Hepatocyte (in vitro differentiated cells): ENCODE results near the gene KRTAP9-8. TPM values are rescaled to one million over a fixed set of nuclear protein-coding genes. Genes with fewer than 3 reads are reported as not detected.

Source experiments
- DNase-seq: peaks from one replicate; pipeline ENCODE4 v3.0.0-alpha.2; 2016; ENCODE audit warnings: low spot score
- H2AFZ ChIP-seq: fragments of 200-600 bp; sonication (generic); 2 replicates; pipeline ENCODE4 v1.6.0; 2016; ENCODE audit warnings: antibody characterized with exemption, mild to moderate bottlenecking
- H3K27ac ChIP-seq: fragments of 200-600 bp; sonication (generic); 2 replicates; pipeline ENCODE4 v1.5.1; 2016; ENCODE audit warnings: mild to moderate bottlenecking
- H3K27me3 ChIP-seq: fragments of 200-600 bp; sonication (generic); 2 replicates; pipeline ENCODE4 v1.6.1; 2016
- H3K36me3 ChIP-seq: fragments of 200-600 bp; sonication (generic); replicated peaks from 2 replicates; pipeline ENCODE4 v1.5.1; 2016; ENCODE audit warnings: low read depth; ENCODE audit not compliant: insufficient read depth
- H3K4me1 ChIP-seq: fragments of 200-600 bp; sonication (generic); 2 replicates; pipeline ENCODE4 v1.5.1; 2016; ENCODE audit warnings: mild to moderate bottlenecking, moderate library complexity; ENCODE audit not compliant: insufficient read depth
- H3K4me2 ChIP-seq: fragments of 200-600 bp; sonication (generic); 2 replicates; pipeline ENCODE4 v1.6.0; 2016
- H3K4me3 ChIP-seq: fragments of 200-600 bp; sonication (generic); 2 replicates; pipeline ENCODE4 v1.5.1; 2016; ENCODE audit warnings: mild to moderate bottlenecking
- H3K79me2 ChIP-seq: fragments of 200-600 bp; sonication (generic); 2 replicates; pipeline ENCODE4 v1.6.0; 2017; ENCODE audit warnings: mild to moderate bottlenecking
- H3K9me2 ChIP-seq: fragments of 200-600 bp; sonication (generic); replicated peaks from 2 replicates; pipeline ENCODE4 v1.6.0; 2017; ENCODE audit warnings: mild to moderate bottlenecking; ENCODE audit not compliant: insufficient read depth
- H3K9me3 ChIP-seq: fragments of 200-600 bp; sonication (generic); 2 replicates; pipeline ENCODE4 v1.5.1; 2016; ENCODE audit warnings: low read depth, mild to moderate bottlenecking
- H4K20me1 ChIP-seq: fragments of 200-600 bp; sonication (generic); 2 replicates; pipeline ENCODE4 v1.6.0; 2016; ENCODE audit warnings: mild to moderate bottlenecking; ENCODE audit not compliant: insufficient read depth, poor library complexity, severe bottlenecking
- EZH2 ChIP-seq: fragments of 200-600 bp; sonication (generic); IDR thresholded peaks from 2 replicates; pipeline ENCODE4 v1.6.1; 2016; ENCODE audit warnings: antibody characterized with exemption, mild to moderate bottlenecking, borderline replicate concordance
- EZH2phosphoT487 ChIP-seq: fragments of 200-600 bp; sonication (generic); IDR thresholded peaks from one replicate; pipeline ENCODE4 v1.6.1; 2018; ENCODE audit warnings: antibody characterized with exemption, mild to moderate bottlenecking, low read depth, moderate library complexity; ENCODE audit not compliant: unreplicated experiment, severe bottlenecking
- WGBS: methylation state at CpG from one replicate; pipeline ENCODE4 v1.1.6; 2016; ENCODE audit warnings: low lambda C conversion rate; ENCODE audit errors: missing lambda C conversion rate; 5-methylcytosine and 5-hydroxymethylcytosine counted together
- polyA plus RNA-seq: library from polyadenylated mRNA; unstranded; fragments of >200 nt; fragmentation: Nextera tagmentation; extraction: Ambion mirVana; gene quantifications from 2 replicates; pipeline ENCODE4 v1.2.1, GENCODE V29; 2016
- total RNA-seq: library from RNA; depleted of rRNA; stranded (reverse); fragments of >200 nt; gene quantifications from 2 replicates; pipeline ENCODE4 v1.2.3, GENCODE V29; 2014
- TF ChIP-seq, protein P1 (sequence below): fragments of 200-600 bp; sonication (generic); IDR thresholded peaks from 2 replicates; pipeline ENCODE4 v1.5.1; 2016; ENCODE audit warnings: antibody characterized with exemption, mild to moderate bottlenecking; ENCODE audit not compliant: poor library complexity

KRTAP9-8 gene
- total and polyA plus RNA-seq, 2 experiments from 2014 or later = not detected

DNA sequence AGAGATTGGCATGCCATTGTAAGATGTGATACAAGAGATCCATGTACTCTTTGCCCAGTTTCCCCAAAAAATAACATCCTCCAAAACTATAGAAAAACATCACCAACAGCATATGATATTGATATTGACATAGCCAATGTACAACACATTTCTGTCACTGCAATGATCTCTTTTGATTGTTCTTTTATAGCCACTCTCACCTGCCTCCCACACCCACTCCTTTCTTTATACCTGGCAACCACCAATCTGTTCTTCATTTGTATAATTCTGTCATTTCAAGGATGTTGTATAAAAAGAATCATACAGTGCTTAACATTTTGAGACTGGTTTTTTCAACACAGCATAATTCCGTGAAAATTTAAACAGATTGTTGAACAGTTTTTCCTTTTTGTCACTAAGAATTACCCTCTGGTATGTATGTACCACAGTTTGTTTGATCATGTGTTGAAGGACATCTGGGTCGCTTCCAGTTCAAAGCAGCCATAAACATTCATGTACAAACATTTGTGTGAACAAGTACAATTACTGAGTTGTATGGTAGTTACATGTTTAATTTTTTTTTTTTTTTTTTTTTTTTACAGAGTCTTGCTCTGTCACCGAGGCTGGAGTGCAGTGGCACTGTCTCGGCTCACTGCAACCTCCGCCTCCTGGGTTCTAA lies 38.2 kb upstream of the KRTAP9-8 start:
- Histone ChIP-seq H3K9me2 (no peaks in the 10 kb centered on the region), H3K27me3 (no peaks in the 10 kb centered on the region), H2AFZ (no peak overlapping the region), H3K4me3 (no peak overlapping the region), H4K20me1 (no peaks in the 10 kb centered on the region), H3K9me3 (no peaks in the 10 kb centered on the region), H3K36me3 (no peaks in the 10 kb centered on the region), H3K79me2 (no peaks in the 10 kb centered on the region), H3K4me1 (no peaks in the 10 kb centered on the region), H3K4me2 (no peak overlapping the region), H3K27ac (no peak overlapping the region)
- DNase-seq = no peak
- TF ChIP-seq, protein P1, sequence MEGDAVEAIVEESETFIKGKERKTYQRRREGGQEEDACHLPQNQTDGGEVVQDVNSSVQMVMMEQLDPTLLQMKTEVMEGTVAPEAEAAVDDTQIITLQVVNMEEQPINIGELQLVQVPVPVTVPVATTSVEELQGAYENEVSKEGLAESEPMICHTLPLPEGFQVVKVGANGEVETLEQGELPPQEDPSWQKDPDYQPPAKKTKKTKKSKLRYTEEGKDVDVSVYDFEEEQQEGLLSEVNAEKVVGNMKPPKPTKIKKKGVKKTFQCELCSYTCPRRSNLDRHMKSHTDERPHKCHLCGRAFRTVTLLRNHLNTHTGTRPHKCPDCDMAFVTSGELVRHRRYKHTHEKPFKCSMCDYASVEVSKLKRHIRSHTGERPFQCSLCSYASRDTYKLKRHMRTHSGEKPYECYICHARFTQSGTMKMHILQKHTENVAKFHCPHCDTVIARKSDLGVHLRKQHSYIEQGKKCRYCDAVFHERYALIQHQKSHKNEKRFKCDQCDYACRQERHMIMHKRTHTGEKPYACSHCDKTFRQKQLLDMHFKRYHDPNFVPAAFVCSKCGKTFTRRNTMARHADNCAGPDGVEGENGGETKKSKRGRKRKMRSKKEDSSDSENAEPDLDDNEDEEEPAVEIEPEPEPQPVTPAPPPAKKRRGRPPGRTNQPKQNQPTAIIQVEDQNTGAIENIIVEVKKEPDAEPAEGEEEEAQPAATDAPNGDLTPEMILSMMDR = no peak
- no peak for TF ChIP-seq EZH2phosphoT487
- TF ChIP-seq EZH2 = no peak
- 69% methylated on average over 5 of the region's 5 CpGs for WGBS

DNA sequence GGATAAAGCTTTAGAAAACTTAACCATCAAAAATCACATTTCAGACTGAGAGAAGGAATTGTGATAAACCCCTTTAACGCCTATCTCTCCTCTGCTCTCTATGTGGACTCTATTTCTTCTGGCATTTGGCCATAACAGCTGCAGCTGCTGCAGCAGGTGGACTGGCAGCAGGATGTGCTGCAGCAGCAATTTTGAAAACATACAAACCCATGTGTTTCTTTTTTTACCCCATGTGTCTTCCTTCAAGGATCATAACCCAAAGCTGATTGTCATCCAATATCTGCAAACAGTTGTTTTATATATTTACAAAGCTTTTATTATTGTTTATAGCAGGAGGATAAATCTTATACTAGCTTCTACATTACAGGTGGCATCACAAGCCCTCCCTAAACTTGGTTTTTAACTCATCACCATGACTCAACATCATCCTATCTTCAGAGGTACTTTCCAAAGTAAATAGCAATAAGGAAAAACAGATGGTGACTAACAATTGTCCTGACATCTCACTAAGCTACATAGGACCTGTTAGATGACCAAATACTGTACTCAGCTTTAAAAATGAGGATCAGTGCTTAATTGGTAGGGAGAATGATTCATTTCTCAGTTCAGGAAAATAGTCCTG lies 25.8 kb upstream of the KRTAP9-8 start:
- TF ChIP-seq, protein P1 = no peak
- TF ChIP-seq EZH2phosphoT487 (no peak), EZH2 (no peak)
- no peak for DNase-seq
- H3K27me3 ChIP-seq = peaks cover 3% of the 10 kb centered on the region
- H3K36me3 ChIP-seq = no peaks in the 10 kb centered on the region
- H3K27ac ChIP-seq = no peak overlapping the region
- H3K4me3 ChIP-seq = no peak overlapping the region
- no peaks in the 10 kb centered on the region for H3K9me2 ChIP-seq
- no peaks in the 10 kb centered on the region for H3K79me2 ChIP-seq
- no peak overlapping the region for H2AFZ ChIP-seq
- no peaks in the 10 kb centered on the region for H3K9me3 ChIP-seq
- H4K20me1 ChIP-seq = no peaks in the 10 kb centered on the region
- WGBS = 95% methylated on average over 1 of the region's 1 CpG
- no peaks in the 10 kb centered on the region for H3K4me1 ChIP-seq
- H3K4me2 ChIP-seq = no peak overlapping the region

DNA sequence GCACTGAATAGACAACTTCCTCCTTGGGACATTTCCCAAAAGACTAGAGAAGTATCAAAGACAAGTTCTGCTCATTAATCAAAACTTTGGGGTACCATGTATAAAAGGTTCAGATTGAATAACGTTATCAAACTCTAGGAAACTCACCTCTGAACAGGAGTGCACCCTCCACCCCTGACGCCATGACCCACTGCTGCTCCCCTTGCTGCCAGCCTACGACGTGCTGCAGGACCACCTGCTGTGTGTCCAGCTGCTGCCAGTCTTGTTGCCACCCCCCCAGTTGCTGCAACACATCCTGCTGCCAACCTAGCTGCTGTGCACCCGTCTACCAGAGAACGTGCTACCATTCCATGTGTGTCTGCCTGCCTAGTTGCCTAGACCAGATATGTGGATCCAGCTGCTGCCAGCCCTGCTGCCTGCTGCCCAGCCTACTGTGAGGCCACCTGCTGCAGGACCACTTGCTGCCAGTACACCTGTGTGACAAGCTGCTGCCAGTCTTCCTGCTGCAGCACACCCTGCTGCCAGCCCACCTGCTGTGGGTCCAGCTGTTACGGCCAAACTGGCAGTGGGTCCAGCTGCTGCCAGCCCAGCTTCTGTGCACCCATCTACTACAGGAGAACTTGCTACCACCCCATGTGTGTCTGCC lies 25.2 kb upstream of the KRTAP9-8 start:
- WGBS = 83% methylated on average over 7 of the region's 7 CpGs
- Histone ChIP-seq H3K4me1 (no peaks in the 10 kb centered on the region), H3K79me2 (no peaks in the 10 kb centered on the region), H4K20me1 (no peaks in the 10 kb centered on the region), H3K36me3 (no peaks in the 10 kb centered on the region), H3K9me3 (no peaks in the 10 kb centered on the region), H3K4me2 (no peak overlapping the region), H3K4me3 (no peak overlapping the region), H3K27me3 (peaks cover 3% of the 10 kb centered on the region), H2AFZ (no peak overlapping the region), H3K9me2 (no peaks in the 10 kb centered on the region), H3K27ac (no peak overlapping the region)
- TF ChIP-seq EZH2phosphoT487 (no peak), EZH2 (no peak)
- TF ChIP-seq, protein P1 = no peak
- no peak for DNase-seq
